NCI-H748 treated with DMSO at 0.1 percent for 48 hours (cell line): ENCODE measurements around the gene FAM184B.
"Not testable (repeated sequence)": the region's sequence is repeated elsewhere in the genome, so short reads cannot be mapped to it uniquely, and the experiment has no call there.

Experiments
- DNase-seq: peaks from one replicate; lab custom pipeline; 2025; lab: John Stamatoyannopoulos, UW

The FAM184B gene

GRCh38 chr4:17717301-17717700 is 64.1 kb downstream of the FAM184B start:
- DNase-seq = no peak

- no peak for DNase-seq
Observed at GRCh38 chr4:17715511-17715910, 65.9 kb downstream of the FAM184B start.

- DNase-seq = no peak
Observed at GRCh38 chr4:17713779-17714178, 67.6 kb downstream of the FAM184B start.

- DNase-seq = no peak
Observed at GRCh38 chr4:17712166-17712565, 69.3 kb downstream of the FAM184B start.

- not testable (repeated sequence) for DNase-seq
Observed at GRCh38 chr4:17711206-17711605, 70.2 kb downstream of the FAM184B start.

- no peak for DNase-seq
Observed at GRCh38 chr4:17709763-17710068, 71.7 kb downstream of the FAM184B start.

- no peak for DNase-seq
Observed at GRCh38 chr4:17708992-17709762, 72.2 kb downstream of the FAM184B start.

- DNase-seq = no peak
Observed at GRCh38 chr4:17707671-17708070, 73.8 kb downstream of the FAM184B start.

GRCh38 chr4:17705107-17705506 is 76.3 kb downstream of the FAM184B start:
- DNase-seq = no peak

- DNase-seq = no peak
Observed at GRCh38 chr4:17704020-17704650, 77.3 kb downstream of the FAM184B start.

GRCh38 chr4:17702641-17703040 is 78.8 kb downstream of the FAM184B start:
- DNase-seq = no peak

- DNase-seq = no peak
Observed at GRCh38 chr4:17701882-17702281, 79.5 kb downstream of the FAM184B start.

GRCh38 chr4:17701138-17701839 is 80.1 kb downstream of the FAM184B start:
- DNase-seq = no peak

GRCh38 chr4:17699380-17699779 is 82.0 kb downstream of the FAM184B start:
- DNase-seq = no peak

- DNase-seq = no peak
Observed at GRCh38 chr4:17698116-17698515, 83.3 kb downstream of the FAM184B start.

- no peak for DNase-seq
Observed at GRCh38 chr4:17695341-17695740, 86.1 kb downstream of the FAM184B start.

GRCh38 chr4:17694552-17694951 is 86.9 kb downstream of the FAM184B start:
- no peak for DNase-seq

- DNase-seq = no peak
Observed at GRCh38 chr4:17690898-17691297, 90.5 kb downstream of the FAM184B start.

GRCh38 chr4:17690135-17690534 is 91.3 kb downstream of the FAM184B start:
- no peak for DNase-seq

- DNase-seq = no peak
Observed at GRCh38 chr4:17688011-17688441, 93.4 kb downstream of the FAM184B start.

GRCh38 chr4:17687237-17687857 is 94.1 kb downstream of the FAM184B start:
- DNase-seq = no peak

- DNase-seq = not testable (repeated sequence)
Observed at GRCh38 chr4:17684648-17685047, 96.8 kb downstream of the FAM184B start.

- no peak for DNase-seq
Observed at GRCh38 chr4:17682222-17682566, 99.2 kb downstream of the FAM184B start.
